ENCODE measurements around the gene MLH1. TPM values are rescaled to one million over a fixed set of nuclear protein-coding genes. Genes with fewer than 3 reads are reported as not detected.

The MLH1 gene
- total RNA-seq, 2 experiments from 2014 or later, result 94.2 to 102 TPM

DNA sequence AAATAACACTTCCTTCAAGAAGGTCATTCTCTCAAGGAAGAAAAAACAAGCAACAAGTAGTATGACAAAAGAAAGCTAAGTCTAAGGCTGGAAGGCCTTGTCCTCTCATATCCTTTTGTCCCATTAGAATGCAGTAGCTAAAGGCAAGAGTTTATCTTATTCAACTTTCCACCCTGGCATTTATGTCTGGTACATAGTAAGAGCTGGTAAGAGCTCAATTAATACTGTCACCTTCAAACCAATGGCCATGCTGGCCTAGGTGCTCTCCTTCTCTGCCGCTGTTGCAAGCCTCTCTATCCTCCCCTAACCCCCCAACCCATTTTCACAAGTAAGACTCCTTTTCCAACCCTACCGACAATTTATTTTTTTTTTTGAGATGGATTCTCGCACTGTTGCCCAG, 99.2 kb downstream of the MLH1 start:
- H3K27ac ChIP-seq (ENCODE audit: low read depth, low read length, poor library complexity, severe bottlenecking), result no peak overlapping the region
- no peak for DNase-seq (ENCODE audit: low spot score)
- H3K4me1 ChIP-seq (ENCODE audit: insufficient read depth, low read length, poor library complexity, severe bottlenecking), result no peaks in the 10 kb centered on the region
- H3K79me2 ChIP-seq (ENCODE audit: insufficient read depth, low read depth, low read length), result no peaks in the 10 kb centered on the region
- CTCF ChIA-PET (ENCODE audit: unreplicated experiment), result no interaction called here
- no peaks in the 10 kb centered on the region for H3K9me2 ChIP-seq (ENCODE audit: insufficient read depth, low read length)
- no peak overlapping the region for H3K4me2 ChIP-seq (ENCODE audit: low read length)
- H3K9me3 ChIP-seq (ENCODE audit: low read length), result no peaks in the 10 kb centered on the region
- TF ChIP-seq EZH2phosphoT487 (IDR thresholded peaks at IDR 0.05; ENCODE audit: borderline replicate concordance, low read depth, low read length), result no peak
- TF ChIP-seq, protein P1, sequence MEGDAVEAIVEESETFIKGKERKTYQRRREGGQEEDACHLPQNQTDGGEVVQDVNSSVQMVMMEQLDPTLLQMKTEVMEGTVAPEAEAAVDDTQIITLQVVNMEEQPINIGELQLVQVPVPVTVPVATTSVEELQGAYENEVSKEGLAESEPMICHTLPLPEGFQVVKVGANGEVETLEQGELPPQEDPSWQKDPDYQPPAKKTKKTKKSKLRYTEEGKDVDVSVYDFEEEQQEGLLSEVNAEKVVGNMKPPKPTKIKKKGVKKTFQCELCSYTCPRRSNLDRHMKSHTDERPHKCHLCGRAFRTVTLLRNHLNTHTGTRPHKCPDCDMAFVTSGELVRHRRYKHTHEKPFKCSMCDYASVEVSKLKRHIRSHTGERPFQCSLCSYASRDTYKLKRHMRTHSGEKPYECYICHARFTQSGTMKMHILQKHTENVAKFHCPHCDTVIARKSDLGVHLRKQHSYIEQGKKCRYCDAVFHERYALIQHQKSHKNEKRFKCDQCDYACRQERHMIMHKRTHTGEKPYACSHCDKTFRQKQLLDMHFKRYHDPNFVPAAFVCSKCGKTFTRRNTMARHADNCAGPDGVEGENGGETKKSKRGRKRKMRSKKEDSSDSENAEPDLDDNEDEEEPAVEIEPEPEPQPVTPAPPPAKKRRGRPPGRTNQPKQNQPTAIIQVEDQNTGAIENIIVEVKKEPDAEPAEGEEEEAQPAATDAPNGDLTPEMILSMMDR (conservative IDR thresholded peaks at IDR 0.05; ENCODE audit: low read length), result no peak
- 0 out of 2 replicates have a peak, but pooled peaks cover 5% of the 10 kb centered on the region for H3K36me3 ChIP-seq (ENCODE audit: insufficient read depth, low read length)
- H3K4me3 ChIP-seq (ENCODE audit: low read depth, low read length, poor library complexity, severe bottlenecking), result no peak overlapping the region
- no peak overlapping the region for H2AFZ ChIP-seq (ENCODE audit: low read length)
- no peaks in the 10 kb centered on the region for H4K20me1 ChIP-seq (ENCODE audit: insufficient read depth, low read length)
- no TSS peak for BruUV-seq (replicated peaks)
- POLR2A ChIA-PET, result interaction anchor here (0.6 to 1.2 kb wide), 3 partner anchors 11 to 67 kb away, joined by 3 to 4 read pairs (median 3); no protein-coding TSS in a partner anchor
- intact Hi-C loops (cut with micrococcal nuclease; ENCODE audit: unreplicated experiment), result no loop called here

DNA sequence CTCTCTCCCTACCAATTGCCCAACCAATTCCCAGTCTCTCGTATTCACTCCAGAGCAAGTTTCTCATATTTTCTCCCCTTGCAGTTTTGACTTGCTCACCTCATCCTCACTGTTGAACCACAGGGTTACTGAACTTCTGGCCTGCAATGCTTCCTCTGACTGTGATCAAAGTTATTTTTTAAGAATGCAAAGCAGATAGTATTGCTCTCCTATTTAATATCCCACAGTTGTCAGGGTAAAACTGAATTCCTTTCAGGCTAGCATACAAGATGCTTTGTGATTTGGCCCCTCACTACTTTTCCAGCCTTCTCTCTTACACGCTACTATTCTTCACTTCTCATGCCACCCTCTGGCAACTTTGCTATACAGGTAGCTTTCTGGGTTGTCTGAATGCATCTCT, 100.2 kb downstream of the MLH1 start:
- BruUV-seq (replicated peaks), result no TSS peak
- Histone ChIP-seq H2AFZ (ENCODE audit: low read length) (no peak overlapping the region), H3K9me3 (ENCODE audit: low read length) (no peaks in the 10 kb centered on the region)

DNA sequence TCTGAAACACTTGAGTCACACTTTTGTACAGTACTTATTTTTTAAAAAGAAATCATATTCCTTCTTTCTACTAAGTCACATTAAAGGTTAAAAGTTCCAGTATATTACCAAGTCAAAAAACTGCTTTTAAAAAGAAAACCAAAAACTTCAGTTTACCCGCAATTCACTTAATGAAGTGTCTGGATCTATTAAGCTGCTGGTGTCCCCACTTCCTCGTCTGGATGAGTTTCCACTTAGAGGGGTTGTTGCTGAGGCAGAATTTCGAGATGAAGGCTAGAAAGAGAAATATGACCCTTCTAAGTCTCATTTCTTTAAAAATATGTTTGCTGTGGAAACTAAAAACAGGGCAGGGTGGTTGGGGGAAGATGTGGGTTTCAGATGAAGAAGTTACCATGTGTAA, 101.3 kb downstream of the MLH1 start:
- no peaks in the 10 kb centered on the region for H3K4me1 ChIP-seq (ENCODE audit: insufficient read depth, low read length, poor library complexity, severe bottlenecking)
- H3K27ac ChIP-seq (ENCODE audit: low read depth, low read length, poor library complexity, severe bottlenecking), result no peak overlapping the region
- no peaks in the 10 kb centered on the region for H3K9me2 ChIP-seq (ENCODE audit: insufficient read depth, low read length)
- ChIA-PET CTCF (ENCODE audit: unreplicated experiment) (no interaction called here), POLR2A (interaction anchor here (1.2 kb wide), 1 partner anchor 10 kb away, joined by 4 read pairs; no protein-coding TSS in a partner anchor)
- H3K4me2 ChIP-seq (ENCODE audit: low read length), result no peak overlapping the region
- no TSS peak for BruUV-seq (replicated peaks)
- no peak for DNase-seq (ENCODE audit: low spot score)
- H4K20me1 ChIP-seq (ENCODE audit: insufficient read depth, low read length), result no peaks in the 10 kb centered on the region
- intact Hi-C loops (cut with micrococcal nuclease; ENCODE audit: unreplicated experiment), result no loop called here
- H3K79me2 ChIP-seq (ENCODE audit: insufficient read depth, low read depth, low read length), result no peaks in the 10 kb centered on the region
- TF ChIP-seq, protein P1 (conservative IDR thresholded peaks at IDR 0.05; ENCODE audit: low read length), result no peak
- no peak for TF ChIP-seq EZH2phosphoT487 (IDR thresholded peaks at IDR 0.05; ENCODE audit: borderline replicate concordance, low read depth, low read length)
- no peaks in the 10 kb centered on the region for H3K9me3 ChIP-seq (ENCODE audit: low read length)
- no peak overlapping the region for H2AFZ ChIP-seq (ENCODE audit: low read length)
- H3K36me3 ChIP-seq (ENCODE audit: insufficient read depth, low read length), result 0 out of 2 replicates have a peak, but pooled peaks cover 5% of the 10 kb centered on the region
- H3K4me3 ChIP-seq (ENCODE audit: low read depth, low read length, poor library complexity, severe bottlenecking), result no peak overlapping the region

More for the DNA sequence above, 100.2 kb downstream of the MLH1 start:
- Histone ChIP-seq H3K4me2 (ENCODE audit: low read length) (no peak overlapping the region), H3K36me3 (ENCODE audit: insufficient read depth, low read length) (0 out of 2 replicates have a peak, but pooled peaks cover 5% of the 10 kb centered on the region), H3K27ac (ENCODE audit: low read depth, low read length, poor library complexity, severe bottlenecking) (no peak overlapping the region), H4K20me1 (ENCODE audit: insufficient read depth, low read length) (no peaks in the 10 kb centered on the region), H3K79me2 (ENCODE audit: insufficient read depth, low read depth, low read length) (no peaks in the 10 kb centered on the region), H3K4me1 (ENCODE audit: insufficient read depth, low read length, poor library complexity, severe bottlenecking) (no peaks in the 10 kb centered on the region), H3K9me2 (ENCODE audit: insufficient read depth, low read length) (no peaks in the 10 kb centered on the region), H3K4me3 (ENCODE audit: low read depth, low read length, poor library complexity, severe bottlenecking) (no peak overlapping the region)
- no peak for TF ChIP-seq EZH2phosphoT487 (IDR thresholded peaks at IDR 0.05; ENCODE audit: borderline replicate concordance, low read depth, low read length)
- TF ChIP-seq, protein P1 (conservative IDR thresholded peaks at IDR 0.05; ENCODE audit: low read length), result no peak
- no peak for DNase-seq (ENCODE audit: low spot score)
- ChIA-PET POLR2A (interaction anchor here (0.6 to 1.2 kb wide), 3 partner anchors 9 to 30 kb away, joined by 3 to 4 read pairs (median 3); no protein-coding TSS in a partner anchor), CTCF (ENCODE audit: unreplicated experiment) (no interaction called here)
- intact Hi-C loops (cut with micrococcal nuclease; ENCODE audit: unreplicated experiment), result no loop called here
